Naive thymus-derived CD4-positive, alpha-beta T cell (primary cell): ENCODE measurements around the gene POLR2F. TPM values are rescaled to one million over a fixed set of nuclear protein-coding genes. Genes with fewer than 3 reads are reported as not detected.
"Not testable (repeated sequence)": the region's sequence is repeated elsewhere in the genome, so short reads cannot be mapped to it uniquely, and the experiment has no call there.

Experiments used
- ATAC-seq: fragments of 150-1000 bp; cut with Tn5 transposase; 2 replicates; pipeline ENCODE4 v1.10.0; 2021; ENCODE audit warnings: mild to moderate bottlenecking, moderate library complexity
- CTCF ChIA-PET: fragments of 350-600 bp; sonication (Branson Sonifier 250); formaldehyde crosslinking; loops from one replicate; lab custom pipeline; 2021; ENCODE audit warnings: antibody characterized with exemption; lab: Charles Lee
- POLR2A ChIA-PET: fragments of 350-600 bp; sonication (Branson Sonifier 250); formaldehyde crosslinking; loops from one replicate; lab custom pipeline; 2021; ENCODE audit warnings: antibody characterized with exemption, inconsistent platforms; lab: Charles Lee
- DNase-seq, 9 donors: peaks; one replicate each; pipeline versions ENCODE4 v3.0.0 to v3.0.0-alpha.2; 2020 to 2022; ENCODE audit warnings: mixed read lengths in 1 of 9
- H3K27ac ChIP-seq: one replicate; pipeline ENCODE4 v1.7.0; 2013; ENCODE audit warnings: mild to moderate bottlenecking, low read depth, low read length, moderate library complexity
- H3K27me3 ChIP-seq, 2 donors: one replicate each; pipeline ENCODE4 v1.7.0; 2013; ENCODE audit warnings: low read length in 2 of 2, mild to moderate bottlenecking in 2 of 2, moderate library complexity in 2 of 2; ENCODE audit not compliant: control insufficient read depth in 2 of 2, insufficient read depth in 2 of 2
- H3K36me3 ChIP-seq, 3 experiments: 1 replicate in 2 of 3; 2 replicates in 1 of 3; pipeline ENCODE4 v1.7.0; 2013; ENCODE audit warnings: low read length in 3 of 3, mild to moderate bottlenecking in 3 of 3, moderate library complexity in 1 of 3; ENCODE audit not compliant: insufficient read depth in 3 of 3, control insufficient read depth in 2 of 3
- H3K4me1 ChIP-seq, 2 donors: one replicate each; pipeline ENCODE4 v1.7.0; 2013; ENCODE audit warnings: low read length in 2 of 2, mild to moderate bottlenecking in 2 of 2, moderate library complexity in 1 of 2; ENCODE audit not compliant: control insufficient read depth in 2 of 2, insufficient read depth in 2 of 2
- H3K4me3 ChIP-seq: 2 replicates; pipeline ENCODE4 v1.7.0; 2013; ENCODE audit warnings: mild to moderate bottlenecking, low read length
- H3K9me3 ChIP-seq, 3 experiments: 1 replicate in 2 of 3; 2 replicates in 1 of 3; pipeline ENCODE4 v1.7.0; 2013; ENCODE audit warnings: low read length in 3 of 3; ENCODE audit not compliant: control insufficient read depth in 2 of 3
- H3K27ac Mint-ChIP-seq, 9 donors: one replicate each; pipeline ENCODE4 v1.8.0; 2020 to 2022; ENCODE audit warnings: mixed read lengths in 9 of 9, mild to moderate bottlenecking in 8 of 9, moderate library complexity in 5 of 9, inconsistent platforms in 2 of 9
- H3K27me3 Mint-ChIP-seq, 5 donors: one replicate each; pipeline ENCODE4 v1.8.0; 2021 to 2022; ENCODE audit warnings: mixed read lengths in 5 of 5, mild to moderate bottlenecking in 1 of 5
- H3K36me3 Mint-ChIP-seq, 5 donors: one replicate each; pipeline ENCODE4 v1.8.0; 2020 to 2022; ENCODE audit warnings: mixed read lengths in 5 of 5, mild to moderate bottlenecking in 3 of 5, inconsistent platforms in 1 of 5
- H3K4me1 Mint-ChIP-seq, 7 donors: one replicate each; pipeline ENCODE4 v1.8.0; 2020 to 2022; ENCODE audit warnings: mixed read lengths in 7 of 7, mild to moderate bottlenecking in 3 of 7, inconsistent platforms in 1 of 7
- H3K4me3 Mint-ChIP-seq, 10 donors: one replicate each; pipeline ENCODE4 v1.8.0; 2020 to 2022; ENCODE audit warnings: mild to moderate bottlenecking in 10 of 10, mixed read lengths in 10 of 10, moderate library complexity in 6 of 10, inconsistent platforms in 2 of 10
- H3K9me3 Mint-ChIP-seq, 11 donors: one replicate each; pipeline ENCODE4 v1.8.0; 2020 to 2022; ENCODE audit warnings: mixed read lengths in 11 of 11, mild to moderate bottlenecking in 4 of 11, inconsistent platforms in 1 of 11, moderate library complexity in 1 of 11
- intact Hi-C, 2 donors: fragments of 100-400 bp; cut with micrococcal nuclease; formaldehyde crosslinking; loops; one replicate each; pipeline ENCODE4 v1.15.1; 2023
- polyA plus RNA-seq, 2 donors: library from polyadenylated mRNA; unstranded; fragments of 300-500 nt; fragmentation: Illumina TruSeq; gene quantifications; one replicate each; pipeline ENCODE4 v1.2.3, GENCODE V29; 2021
- total RNA-seq, 6 experiments: library from RNA in 5 of 6; stranded (reverse) in 5 of 6; gene quantifications; 1 replicate in 5 of 6; 2 replicates in 1 of 6; pipeline ENCODE4 v1.2.3 and lab custom pipeline; 2021 to 2026

POLR2F gene
- total and polyA plus RNA-seq, 7 experiments from 2014 or later: 25.9 to 137 (median 45.9) TPM

DNA sequence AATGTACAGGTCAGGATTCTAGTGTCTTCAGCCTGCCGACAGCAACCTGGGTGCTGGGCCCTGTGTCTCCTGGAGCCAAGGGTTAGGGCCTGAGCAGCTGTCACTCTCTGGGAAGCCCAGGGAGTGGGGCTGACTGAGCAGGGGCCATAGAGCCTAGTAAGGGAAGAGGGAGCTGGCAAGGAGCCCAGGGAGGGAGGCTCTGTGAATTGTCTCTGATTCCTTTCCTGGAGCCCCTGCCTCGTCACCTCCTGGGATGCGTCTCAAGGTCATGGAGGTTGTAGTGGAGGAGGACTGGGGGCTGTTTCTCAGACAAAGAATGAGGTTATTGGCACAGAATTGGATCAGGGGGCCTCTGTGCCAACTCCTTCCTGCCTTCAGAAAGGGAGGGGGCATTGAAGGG lies 19.0 kb downstream of the POLR2F start:
- Mint-ChIP-seq H3K4me3 (no peak overlapping the region), H3K4me1 (peaks cover 0 to 8% (median 0%) of the 10 kb centered on the region in 7 donors), H3K27ac (peak overlapping the region in 1 of 9 donors; percentile 77), H3K36me3 (peaks cover 6 to 41% (median 13%) of the 10 kb centered on the region in 5 donors), H3K27me3 (no peaks in the 10 kb centered on the region), H3K9me3 (peaks cover 0 to 1% (median 0%) of the 10 kb centered on the region in 11 donors)
- H3K4me3 ChIP-seq: no peak overlapping the region
- DNase-seq: no peak
- H3K4me1 ChIP-seq: no peaks in the 10 kb centered on the region
- H3K27ac ChIP-seq: no peak overlapping the region
- ATAC-seq: no peak
- CTCF ChIA-PET: interaction anchor here (0.5 kb wide), 1 partner anchor 109 kb away, joined by 6 read pairs; no protein-coding TSS in a partner anchor
- intact Hi-C loops: no loop called here
- H3K27me3 ChIP-seq: no peaks in the 10 kb centered on the region
- no peaks in the 10 kb centered on the region for H3K9me3 ChIP-seq
- POLR2A ChIA-PET: interaction anchor here (0.6 kb wide), 1 partner anchor 108 kb away, joined by 3 read pairs; no protein-coding TSS in a partner anchor
- H3K36me3 ChIP-seq: peaks cover 0 to 50% (median 3%) of the 10 kb centered on the region in 3 experiments

- ChIA-PET POLR2A (no interaction called here), CTCF (no interaction called here)
These were observed 20.0 kb downstream of the POLR2F start for GRCh38 chr22:37973271-37974170.

DNA sequence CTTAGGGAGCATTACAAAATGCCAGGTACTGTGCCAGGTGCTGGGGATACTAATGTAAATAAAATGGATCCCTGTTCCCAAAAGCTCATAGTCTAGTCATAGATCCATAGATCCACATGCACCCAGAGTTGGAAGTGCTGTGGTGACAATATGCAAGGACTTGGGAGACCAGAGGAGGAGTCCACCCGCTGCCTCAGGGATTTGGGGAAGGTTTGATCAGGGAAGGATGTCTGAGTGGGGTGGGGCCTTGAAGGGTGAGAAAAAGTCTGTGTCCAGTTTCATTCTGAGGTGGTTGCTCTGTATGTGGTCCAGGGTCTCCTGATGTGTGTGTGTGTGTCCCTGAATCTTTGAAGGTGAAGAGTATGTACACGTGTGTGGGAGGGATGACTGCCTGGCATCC lies 21.7 kb downstream of the POLR2F start:
- Mint-ChIP-seq H3K27me3 (no peaks in the 10 kb centered on the region), H3K27ac (peak overlapping the region in 3 of 9 donors; percentile 5 to 37 (median 17)), H3K4me3 (no peak overlapping the region), H3K9me3 (no peaks in the 10 kb centered on the region), H3K36me3 (peaks cover 0 to 24% (median 10%) of the 10 kb centered on the region in 5 donors), H3K4me1 (peaks cover 0 to 8% (median 0%) of the 10 kb centered on the region in 7 donors)
- Histone ChIP-seq H3K4me3 (no peak overlapping the region), H3K9me3 (no peaks in the 10 kb centered on the region), H3K4me1 (no peaks in the 10 kb centered on the region), H3K27me3 (no peaks in the 10 kb centered on the region), H3K36me3 (peaks cover 0 to 28% (median 0%) of the 10 kb centered on the region in 3 experiments), H3K27ac (no peak overlapping the region)
- CTCF ChIA-PET: no interaction called here
- no peak for DNase-seq
- POLR2A ChIA-PET: no interaction called here
- no peak for ATAC-seq
- intact Hi-C loops: no loop called here

More at GRCh38 chr22:37973271-37974170, 20.0 kb downstream of the POLR2F start:
- H3K27ac Mint-ChIP-seq: no peak overlapping the region
- no peaks in the 10 kb centered on the region for H3K9me3 Mint-ChIP-seq
- DNase-seq (no peak), ATAC-seq (no peak)
- intact Hi-C loops: no loop called here
- H3K4me3 Mint-ChIP-seq: no peak overlapping the region
- H3K4me1 ChIP-seq: no peaks in the 10 kb centered on the region
- no peaks in the 10 kb centered on the region for H3K27me3 Mint-ChIP-seq
- no peaks in the 10 kb centered on the region for H3K27me3 ChIP-seq
- H3K9me3 ChIP-seq: no peaks in the 10 kb centered on the region
- peaks cover 0 to 8% (median 0%) of the 10 kb centered on the region in 7 donors for H3K4me1 Mint-ChIP-seq
- peaks cover 0 to 40% (median 3%) of the 10 kb centered on the region in 3 experiments for H3K36me3 ChIP-seq
- H3K4me3 ChIP-seq: no peak overlapping the region
- H3K27ac ChIP-seq: no peak overlapping the region
- H3K36me3 Mint-ChIP-seq: peaks cover 0 to 31% (median 10%) of the 10 kb centered on the region in 5 donors

DNA sequence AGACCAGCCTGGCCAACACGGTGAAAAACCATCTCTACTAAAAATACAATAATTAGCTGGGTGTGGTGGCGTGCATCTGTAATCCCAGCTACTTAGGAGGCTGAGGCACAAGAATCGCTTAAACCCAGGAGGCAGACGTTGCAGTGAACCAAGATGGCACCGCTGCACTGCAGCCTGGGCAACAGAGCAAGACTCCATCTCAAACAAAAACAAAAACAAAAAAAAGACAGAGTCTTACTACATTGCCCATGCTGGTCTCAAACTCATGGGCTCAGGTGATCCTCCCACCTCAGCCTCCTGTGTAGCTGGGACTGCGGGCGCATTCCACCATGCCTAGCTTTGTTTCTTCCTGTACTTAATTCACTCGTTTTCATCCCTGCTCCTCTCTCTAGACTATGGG lies 22.5 kb downstream of the POLR2F start:
- H3K9me3 ChIP-seq, H3K4me1 ChIP-seq, H3K4me1 Mint-ChIP-seq, H3K4me3 Mint-ChIP-seq, POLR2A ChIA-PET, H3K27ac Mint-ChIP-seq, H3K27me3 ChIP-seq, CTCF ChIA-PET, ATAC-seq, H3K4me3 ChIP-seq, DNase-seq, H3K9me3 Mint-ChIP-seq, intact Hi-C loops, H3K27me3 Mint-ChIP-seq, H3K27ac ChIP-seq: not testable (repeated sequence)
- H3K36me3 Mint-ChIP-seq: peaks cover 0 to 19% (median 10%) of the 10 kb centered on the region in 5 donors
- H3K36me3 ChIP-seq: peaks cover 0 to 28% (median 0%) of the 10 kb centered on the region in 3 experiments

DNA sequence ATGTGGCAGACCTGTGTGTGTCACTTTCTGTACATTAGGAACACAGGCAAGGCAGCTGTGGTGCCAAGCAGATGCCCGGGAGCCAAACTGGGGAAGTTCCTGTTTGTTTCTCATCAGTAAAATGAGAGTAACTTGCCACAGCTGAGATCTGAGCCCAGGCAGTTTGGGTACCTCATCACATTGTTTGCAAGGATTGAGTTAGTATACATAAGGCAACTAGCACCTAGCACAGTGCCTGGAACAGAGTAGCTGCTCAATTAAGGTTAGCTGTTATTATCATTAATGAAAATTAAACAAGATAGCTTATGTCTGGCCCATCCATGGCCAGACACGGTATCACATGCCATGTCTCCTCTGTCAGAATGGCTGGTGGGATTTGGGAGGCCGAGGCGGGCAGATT lies 23.0 kb downstream of the POLR2F start:
- ATAC-seq (no peak), DNase-seq (no peak)
- H3K9me3 ChIP-seq: no peaks in the 10 kb centered on the region
- H3K4me1 ChIP-seq: no peaks in the 10 kb centered on the region
- POLR2A ChIA-PET: no interaction called here
- H3K36me3 ChIP-seq: peaks cover 0 to 28% (median 0%) of the 10 kb centered on the region in 3 experiments
- no peaks in the 10 kb centered on the region for H3K27me3 Mint-ChIP-seq
- CTCF ChIA-PET: no interaction called here
- intact Hi-C loops: no loop called here
- H3K27ac ChIP-seq: no peak overlapping the region
- H3K27ac Mint-ChIP-seq: no peak overlapping the region
- H3K36me3 Mint-ChIP-seq: peaks cover 0 to 15% (median 10%) of the 10 kb centered on the region in 5 donors
- peaks cover 0 to 8% (median 0%) of the 10 kb centered on the region in 7 donors for H3K4me1 Mint-ChIP-seq
- H3K4me3 Mint-ChIP-seq: no peak overlapping the region
- H3K9me3 Mint-ChIP-seq: no peaks in the 10 kb centered on the region
- H3K27me3 ChIP-seq: no peaks in the 10 kb centered on the region
- H3K4me3 ChIP-seq: no peak overlapping the region

- no peak overlapping the region for H3K27ac ChIP-seq
- peaks cover 0 to 6% (median 0%) of the 10 kb centered on the region in 7 donors for H3K4me1 Mint-ChIP-seq
- intact Hi-C loops: no loop called here
- H3K27ac Mint-ChIP-seq: no peak overlapping the region
- no peak for ATAC-seq
- H3K4me3 Mint-ChIP-seq: no peak overlapping the region
- no peaks in the 10 kb centered on the region for H3K9me3 Mint-ChIP-seq
- peaks cover 0 to 12% (median 7%) of the 10 kb centered on the region in 5 donors for H3K36me3 Mint-ChIP-seq
- no peaks in the 10 kb centered on the region for H3K27me3 Mint-ChIP-seq
- ChIA-PET POLR2A (no interaction called here), CTCF (no interaction called here)
- H3K36me3 ChIP-seq: peaks cover 0 to 15% (median 0%) of the 10 kb centered on the region in 3 experiments
- H3K27me3 ChIP-seq: no peaks in the 10 kb centered on the region
- no peaks in the 10 kb centered on the region for H3K4me1 ChIP-seq
- no peak for DNase-seq
- no peaks in the 10 kb centered on the region for H3K9me3 ChIP-seq
- H3K4me3 ChIP-seq: no peak overlapping the region
These were observed 26.3 kb downstream of the POLR2F start for GRCh38 chr22:37979782-37980181.
